ENCODE results near the gene BANF2.

- no peak for TF ChIP-seq EZH2 (IDR thresholded peaks at IDR 0.05; ENCODE audit: borderline replicate concordance, low read length)
- TF ChIP-seq CTCF (conservative IDR thresholded peaks at IDR 0.05 in 1 of 2, IDR thresholded peaks at IDR 0.05 in 1 of 2; ENCODE audit: extremely low read depth in 1 of 2, insufficient read depth in 1 of 2, low read depth in 1 of 2, low read length in 2 of 2), result no peak
These were observed 59.7 kb downstream of the BANF2 start for GRCh38 chr20:17759449-17759848.

Measured in mammary epithelial cell (primary cell).